HepG2 (cell line): ENCODE data around the gene USP14. TPM values are rescaled to one million over a fixed set of nuclear protein-coding genes. Genes with fewer than 3 reads are reported as not detected.

ENCODE experiments used
- DDIT3 ChIP-seq: sonication (generic); formaldehyde crosslinking; IDR thresholded peaks from 2 replicates; pipeline ENCODE4 v1.4.0; 2020; ENCODE audit warnings: mild to moderate bottlenecking, missing genetic modification reagents
- GATAD1 ChIP-seq: IDR thresholded peaks from 2 replicates; pipeline ENCODE4 v1.6.1; 2016; ENCODE audit warnings: missing genetic modification reagents, missing compliant biosample characterization
- GLI4 ChIP-seq: sonication (generic); formaldehyde crosslinking; IDR thresholded peaks from 2 replicates; pipeline ENCODE4 v1.5.1; 2020; ENCODE audit warnings: missing genetic modification reagents, mild to moderate bottlenecking, moderate library complexity, borderline replicate concordance
- GZF1 ChIP-seq: sonication (generic); formaldehyde crosslinking; IDR thresholded peaks from 2 replicates; pipeline ENCODE4 v1.5.1; 2020; ENCODE audit warnings: mild to moderate bottlenecking, missing genetic modification reagents
- HNF1A ChIP-seq, 2 experiments: sonication (generic) in 1 of 2; formaldehyde crosslinking in 1 of 2; IDR thresholded peaks; 2 replicates each; pipeline versions ENCODE4 v1.4.0 to v1.6.1; 2016 to 2020; ENCODE audit warnings: borderline replicate concordance in 1 of 2, low read depth in 1 of 2, mild to moderate bottlenecking in 1 of 2, missing genetic modification reagents in 1 of 2
- KAT2B ChIP-seq: fragments of 150-350 bp; IDR thresholded peaks from 2 replicates; pipeline ENCODE4 v1.6.1; 2014; ENCODE audit warnings: low read depth, low read length, borderline replicate concordance
- KLF16 ChIP-seq, 2 experiments: sonication (generic) in 1 of 2; formaldehyde crosslinking in 1 of 2; IDR thresholded peaks; 2 replicates each; pipeline versions ENCODE4 v1.6.1 to v1.8.0; 2016 to 2023; ENCODE audit warnings: missing genetic modification reagents in 2 of 2, missing compliant biosample characterization in 1 of 2
- MED1 ChIP-seq: sonication (generic); formaldehyde crosslinking; IDR thresholded peaks from 2 replicates; pipeline ENCODE4 v1.4.0; 2020; ENCODE audit warnings: missing genetic modification reagents
- RBAK ChIP-seq: sonication (generic); formaldehyde crosslinking; IDR thresholded peaks from 2 replicates; pipeline ENCODE4 v1.5.1; 2020; ENCODE audit warnings: mild to moderate bottlenecking, missing genetic modification reagents
- RCOR2 ChIP-seq: IDR thresholded peaks from 2 replicates; pipeline ENCODE4 v1.6.1; 2016; ENCODE audit warnings: missing biosample characterization, missing genetic modification reagents
- SUZ12 ChIP-seq: fragments of 150-350 bp; IDR thresholded peaks from 2 replicates; pipeline ENCODE4 v1.6.1; 2014; ENCODE audit warnings: low read depth, low read length
- THAP8 ChIP-seq: sonication (generic); formaldehyde crosslinking; IDR thresholded peaks from 2 replicates; pipeline ENCODE4 v1.5.1; 2020; ENCODE audit warnings: missing genetic modification reagents, mild to moderate bottlenecking, borderline replicate concordance
- YEATS4 ChIP-seq: sonication (generic); formaldehyde crosslinking; IDR thresholded peaks from 2 replicates; pipeline ENCODE4 v1.4.0; 2020; ENCODE audit warnings: missing genetic modification reagents, borderline replicate concordance
- ZNF292 ChIP-seq: sonication (generic); formaldehyde crosslinking; IDR thresholded peaks from 2 replicates; pipeline ENCODE4 v1.8.1; 2022; ENCODE audit warnings: mild to moderate bottlenecking, low read depth, missing genetic modification reagents, borderline replicate concordance
- ZNF331 ChIP-seq: sonication (generic); formaldehyde crosslinking; IDR thresholded peaks from 2 replicates; pipeline ENCODE4 v1.4.0; 2020; ENCODE audit warnings: missing genetic modification reagents
- ZNF468 ChIP-seq: sonication (generic); formaldehyde crosslinking; IDR thresholded peaks from 2 replicates; pipeline ENCODE4 v1.8.0; 2022; ENCODE audit warnings: mild to moderate bottlenecking, moderate library complexity, missing genetic modification reagents
- ZNF569 ChIP-seq: sonication (generic); formaldehyde crosslinking; IDR thresholded peaks from 2 replicates; pipeline ENCODE4 v1.5.0; 2020; ENCODE audit warnings: mild to moderate bottlenecking, missing genetic modification reagents, moderate library complexity, borderline replicate concordance
- ZNF790 ChIP-seq: sonication (generic); formaldehyde crosslinking; IDR thresholded peaks from 2 replicates; pipeline ENCODE4 v1.8.0; 2022; ENCODE audit warnings: missing genetic modification reagents, mild to moderate bottlenecking, borderline replicate concordance
- polyA plus RNA-seq, 8 experiments: library from polyadenylated mRNA; depleted of rRNA in 3 of 8; stranded (reverse) in 7 of 8; unstranded in 1 of 8; fragments of >200 nt; fragmentation: Illumina TruSeq in 4 of 8; extraction: Trizol in 4 of 8; gene quantifications; 2 replicates each; pipeline versions ENCODE4 v1.2.1 to v1.2.3, GENCODE V29; 2011 to 2016; ENCODE audit warnings: low read depth in 4 of 8, missing spikeins in 1 of 8, mixed read lengths in 1 of 8; ENCODE audit not compliant: insufficient read depth in 1 of 8
- total RNA-seq, 5 experiments: library from RNA; depleted of rRNA; stranded (reverse); fragments of >200 nt; fragmentation: Illumina TruSeq; extraction: Trizol; gene quantifications; 2 replicates each; pipeline ENCODE4 v1.2.3, GENCODE V29; 2016; ENCODE audit warnings: low read depth in 1 of 5
- TF ChIP-seq, protein P1 (sequence below): IDR thresholded peaks from 2 replicates; pipeline ENCODE4 v1.6.1; 2016; ENCODE audit warnings: missing compliant biosample characterization, missing genetic modification reagents, borderline replicate concordance
- TF ChIP-seq, protein P2 (sequence below): fragments of 450-650 bp; IDR thresholded peaks from 2 replicates; pipeline ENCODE4 v1.6.1; 2016

The USP14 gene
- total and polyA plus RNA-seq, 2 of the 13 experiments (the other 11 are each of a cell fraction or from before 2014, with no cell fraction given): 14.7 to 16.6 TPM

GRCh38 chr18:158128-159036 is at the start of gene USP14 (continued):
- TF ChIP-seq, protein P1, sequence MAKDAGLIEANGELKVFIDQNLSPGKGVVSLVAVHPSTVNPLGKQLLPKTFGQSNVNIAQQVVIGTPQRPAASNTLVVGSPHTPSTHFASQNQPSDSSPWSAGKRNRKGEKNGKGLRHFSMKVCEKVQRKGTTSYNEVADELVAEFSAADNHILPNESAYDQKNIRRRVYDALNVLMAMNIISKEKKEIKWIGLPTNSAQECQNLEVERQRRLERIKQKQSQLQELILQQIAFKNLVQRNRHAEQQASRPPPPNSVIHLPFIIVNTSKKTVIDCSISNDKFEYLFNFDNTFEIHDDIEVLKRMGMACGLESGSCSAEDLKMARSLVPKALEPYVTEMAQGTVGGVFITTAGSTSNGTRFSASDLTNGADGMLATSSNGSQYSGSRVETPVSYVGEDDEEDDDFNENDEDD: peak; percentile 99
- TF ChIP-seq ZNF331 (CRISPR knock-in tag): peak; percentile 95
- peak; percentile 91; the same call in 1 of the 2 replicates for TF ChIP-seq ZNF790 (CRISPR knock-in tag)
- peak; percentile 58; the same call in 1 of the 2 replicates for TF ChIP-seq THAP8 (CRISPR knock-in tag)
- no peak for TF ChIP-seq RBAK (CRISPR knock-in tag)
- peak; percentile 68 for TF ChIP-seq MED1
- TF ChIP-seq, protein P2, sequence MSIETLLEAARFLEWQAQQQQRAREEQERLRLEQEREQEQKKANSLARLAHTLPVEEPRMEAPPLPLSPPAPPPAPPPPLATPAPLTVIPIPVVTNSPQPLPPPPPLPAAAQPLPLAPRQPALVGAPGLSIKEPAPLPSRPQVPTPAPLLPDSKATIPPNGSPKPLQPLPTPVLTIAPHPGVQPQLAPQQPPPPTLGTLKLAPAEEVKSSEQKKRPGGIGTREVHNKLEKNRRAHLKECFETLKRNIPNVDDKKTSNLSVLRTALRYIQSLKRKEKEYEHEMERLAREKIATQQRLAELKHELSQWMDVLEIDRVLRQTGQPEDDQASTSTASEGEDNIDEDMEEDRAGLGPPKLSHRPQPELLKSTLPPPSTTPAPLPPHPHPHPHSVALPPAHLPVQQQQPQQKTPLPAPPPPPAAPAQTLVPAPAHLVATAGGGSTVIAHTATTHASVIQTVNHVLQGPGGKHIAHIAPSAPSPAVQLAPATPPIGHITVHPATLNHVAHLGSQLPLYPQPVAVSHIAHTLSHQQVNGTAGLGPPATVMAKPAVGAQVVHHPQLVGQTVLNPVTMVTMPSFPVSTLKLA: peak; percentile 65
- no peak for TF ChIP-seq KAT2B
- TF ChIP-seq GLI4: peak; percentile 97; the same call in 1 of the 2 replicates
- no peak for TF ChIP-seq HNF1A (IDR thresholded peaks at IDR 0.05; ENCODE audit: low read depth)
- peak; percentile 54 for TF ChIP-seq HNF1A (CRISPR knock-in tag; IDR thresholded peaks at IDR 0.05; ENCODE audit: borderline replicate concordance)
- TF ChIP-seq SUZ12: no peak
- TF ChIP-seq GZF1 (CRISPR knock-in tag): 0 out of 2 replicates have a peak, but pooled peaks have one; percentile 32
- TF ChIP-seq ZNF569 (CRISPR knock-in tag): no peak
- no peak for TF ChIP-seq DDIT3 (CRISPR knock-in tag)
- TF ChIP-seq YEATS4 (CRISPR knock-in tag): peak; percentile 92
- 0 out of 2 replicates have a peak, but pooled peaks have one; percentile 10 for TF ChIP-seq ZNF292 (CRISPR knock-in tag)
- TF ChIP-seq ZNF468 (CRISPR knock-in tag): peak; percentile 88
- TF ChIP-seq RCOR2: no peak
- 0 out of 4 replicates have a peak, but pooled peaks of 1 of the 2 experiments have one; percentile 82 for TF ChIP-seq KLF16 (CRISPR knock-in tag; IDR thresholded peaks at IDR 0.05)
- peak; percentile 94 for TF ChIP-seq GATAD1
